Embryonic facial prominence (tissue), 1 donor: Measurements from ENCODE around the gene NAPG.
"Not testable (repeated sequence)": the region's sequence is repeated elsewhere in the genome, so short reads cannot be mapped to it uniquely, and the experiment has no call there.

ENCODE experiments used
- DNase-seq: peaks from one replicate; pipeline ENCODE4 v3.0.0-alpha.2; 2016; ENCODE audit errors: extremely low spot score

Gene NAPG

GRCh38 chr18:10579079-10579867, 53.4 kb downstream of the NAPG start:
- no peak for DNase-seq

GRCh38 chr18:10580215-10580614, 54.4 kb downstream of the NAPG start:
- DNase-seq = no peak

- DNase-seq = no peak
Observed at GRCh38 chr18:10585260-10585659, 59.4 kb downstream of the NAPG start.

GRCh38 chr18:10588975-10589374, 63.1 kb downstream of the NAPG start:
- no peak for DNase-seq

- no peak for DNase-seq
Observed at GRCh38 chr18:10590412-10590811, 64.6 kb downstream of the NAPG start.

- no peak for DNase-seq
Observed at GRCh38 chr18:10591896-10592295, 66.1 kb downstream of the NAPG start.

- DNase-seq = not testable (repeated sequence)
Observed at GRCh38 chr18:10593366-10594022, 67.7 kb downstream of the NAPG start.

- not testable (repeated sequence) for DNase-seq
Observed at GRCh38 chr18:10595917-10596316, 70.1 kb downstream of the NAPG start.

- DNase-seq = not testable (repeated sequence)
Observed at GRCh38 chr18:10597695-10598094, 71.9 kb downstream of the NAPG start.

GRCh38 chr18:10600701-10601100, 74.9 kb downstream of the NAPG start:
- not testable (repeated sequence) for DNase-seq
